SK-N-SH (cell line): Measurements from ENCODE around the gene TBCD. TPM values are rescaled to one million over a fixed set of nuclear protein-coding genes. Genes with fewer than 3 reads are reported as not detected.

Source experiments
- CTCF ChIA-PET: fragments of 300-600, 350-600 bp; formaldehyde crosslinking; extraction: SDS; loops from one replicate; lab custom pipeline; 2021; lab: Yijun Ruan, JAX
- POLR2A ChIA-PET: fragments of 350-600 bp; sonication (Branson Sonifier 250); formaldehyde crosslinking; extraction: SDS; loops from one replicate; lab custom pipeline; 2020; ENCODE audit warnings: antibody characterized with exemption, inconsistent platforms; lab: Yijun Ruan, JAX
- DNase-seq: peaks from one replicate; pipeline ENCODE4 v3.0.0; 2012
- H2AFZ ChIP-seq: fragments of 200-600 bp; sonication (generic); 2 replicates; pipeline ENCODE4 v1.8.1; 2016; ENCODE audit warnings: antibody characterized with exemption, mild to moderate bottlenecking, low read depth
- H3F3A ChIP-seq: fragments of 200-600 bp; sonication (generic); replicated peaks from 2 replicates; pipeline ENCODE3; 2016; ENCODE audit warnings: antibody characterized with exemption, mild to moderate bottlenecking; ENCODE audit not compliant: insufficient read depth
- H3K27ac ChIP-seq, 2 experiments: fragments of 200-500 bp in 1 of 2; fragments of 200-600 bp in 1 of 2; sonication (Bioruptor generic) in 1 of 2; sonication (generic), shearing (Covaris generic) in 1 of 2; 2 replicates each; pipeline versions ENCODE4 v1.5.1 to v1.6.1; 2014 to 2016; ENCODE audit warnings: low read depth in 2 of 2, inconsistent platforms in 1 of 2, low read length in 1 of 2, mild to moderate bottlenecking in 1 of 2, mixed read lengths in 1 of 2
- H3K27me3 ChIP-seq: fragments of 200-600 bp; sonication (generic), shearing (Covaris generic); 2 replicates; pipeline ENCODE4 v1.6.1; 2016; ENCODE audit warnings: mixed run types; ENCODE audit not compliant: insufficient read depth
- H3K36me3 ChIP-seq, 2 experiments: fragments of 200-500 bp in 1 of 2; fragments of 200-600 bp in 1 of 2; sonication (Bioruptor generic) in 1 of 2; sonication (generic) in 1 of 2; replicated peaks in 1 of 2; 2 replicates each; pipeline versions ENCODE3 to v1.5.1; 2014 to 2016; ENCODE audit warnings: low read length in 1 of 2, mild to moderate bottlenecking in 1 of 2; ENCODE audit not compliant: insufficient read depth in 2 of 2, control insufficient read depth in 1 of 2
- H3K4me1 ChIP-seq, 2 experiments: fragments of 200-500 bp in 1 of 2; fragments of 200-600 bp in 1 of 2; sonication (Bioruptor generic) in 1 of 2; sonication (generic), shearing (Covaris generic) in 1 of 2; 2 replicates each; pipeline versions ENCODE4 v1.5.1 to v1.6.1; 2014 to 2016; ENCODE audit warnings: low read depth in 1 of 2, low read length in 1 of 2, mixed run types in 1 of 2; ENCODE audit not compliant: insufficient read depth in 2 of 2, control insufficient read depth in 1 of 2
- H3K4me2 ChIP-seq: fragments of 200-600 bp; sonication (generic), shearing (Covaris generic); 2 replicates; pipeline ENCODE4 v1.6.1; 2017; ENCODE audit warnings: mixed run types
- H3K4me3 ChIP-seq, 2 experiments: fragments of 200-500 bp in 1 of 2; fragments of 200-600 bp in 1 of 2; sonication (Bioruptor generic) in 1 of 2; sonication (generic), shearing (Covaris generic) in 1 of 2; 2 replicates each; pipeline versions ENCODE4 v1.5.1 to v1.8.1; 2014 to 2016; ENCODE audit warnings: low read depth in 2 of 2, inconsistent platforms in 1 of 2, low read length in 1 of 2, mild to moderate bottlenecking in 1 of 2, mixed read lengths in 1 of 2, moderate library complexity in 1 of 2
- H3K79me2 ChIP-seq: fragments of 200-600 bp; sonication (generic); 2 replicates; pipeline ENCODE4 v1.8.1; 2017; ENCODE audit warnings: mild to moderate bottlenecking; ENCODE audit not compliant: insufficient read depth
- H3K9ac ChIP-seq: fragments of 200-600 bp; sonication (generic); 2 replicates; pipeline ENCODE4 v1.6.1; 2017; ENCODE audit warnings: mixed run types
- H3K9me2 ChIP-seq: fragments of 200-600 bp; sonication (generic); 2 replicates; pipeline ENCODE4 v1.6.1; 2017; ENCODE audit warnings: mixed run types
- H3K9me3 ChIP-seq: fragments of 200-600 bp; sonication (generic); 2 replicates; pipeline ENCODE4 v1.6.1; 2017; ENCODE audit warnings: mixed run types, mild to moderate bottlenecking, moderate library complexity
- H4K20me1 ChIP-seq: fragments of 200-600 bp; sonication (generic); 2 replicates; pipeline ENCODE4 v1.6.1; 2017; ENCODE audit warnings: mild to moderate bottlenecking, mixed run types; ENCODE audit not compliant: insufficient read depth
- CTCF ChIP-seq: fragments of 200-600 bp; sonication (generic); IDR thresholded peaks from 2 replicates; pipeline ENCODE4 v1.6.1; 2017; ENCODE audit warnings: antibody characterized with exemption, mild to moderate bottlenecking, moderate library complexity
- EZH2phosphoT487 ChIP-seq: fragments of 200-600 bp; sonication (generic); IDR thresholded peaks from 2 replicates; pipeline ENCODE4 v1.6.1; 2017; ENCODE audit warnings: low read depth, mixed run types, mild to moderate bottlenecking, antibody characterized with exemption, moderate library complexity, borderline replicate concordance
- FOXJ3 ChIP-seq: sonication (generic); formaldehyde crosslinking; IDR thresholded peaks from 2 replicates; pipeline ENCODE4 v1.5.1; 2020; ENCODE audit warnings: mild to moderate bottlenecking, missing genetic modification reagents
- FOXM1 ChIP-seq: IDR thresholded peaks from 2 replicates; pipeline ENCODE4 v1.4.0; 2012; ENCODE audit warnings: low read depth, mild to moderate bottlenecking
- GABPA ChIP-seq: IDR thresholded peaks from 2 replicates; pipeline ENCODE4 v1.4.0; 2012; ENCODE audit warnings: low read depth, mild to moderate bottlenecking
- GATA2 ChIP-seq: sonication (generic); formaldehyde crosslinking; IDR thresholded peaks from 2 replicates; pipeline ENCODE4 v1.5.0; 2020; ENCODE audit warnings: mild to moderate bottlenecking, missing genetic modification reagents
- IRF3 ChIP-seq: fragments of 150-350 bp; IDR thresholded peaks from 2 replicates; pipeline ENCODE4 v1.6.1; 2016; ENCODE audit warnings: mild to moderate bottlenecking, low read depth, low read length
- JUND ChIP-seq: IDR thresholded peaks from 2 replicates; pipeline ENCODE4 v1.4.0; 2012
- PBX3 ChIP-seq: IDR thresholded peaks from 2 replicates; pipeline ENCODE4; 2012
- RAD21 ChIP-seq: IDR thresholded peaks from 2 replicates; pipeline ENCODE4 v1.6.1; 2012; ENCODE audit warnings: mild to moderate bottlenecking, low read length
- RCOR1 ChIP-seq: fragments of 150-350 bp; IDR thresholded peaks from 2 replicates; pipeline ENCODE4 v1.6.1; 2017; ENCODE audit warnings: antibody characterized with exemption, low read length
- REST ChIP-seq: IDR thresholded peaks from 2 replicates; pipeline ENCODE4 v1.6.1; 2012; ENCODE audit warnings: mild to moderate bottlenecking, low read depth, low read length, moderate library complexity
- RXRA ChIP-seq: IDR thresholded peaks from 2 replicates; pipeline ENCODE4 v1.4.0; 2012; ENCODE audit warnings: low read depth, mild to moderate bottlenecking, borderline replicate concordance
- SIN3A ChIP-seq: IDR thresholded peaks from 2 replicates; pipeline ENCODE4 v1.6.1; 2012; ENCODE audit warnings: low read depth, mild to moderate bottlenecking, low read length, moderate library complexity, borderline replicate concordance
- TCF12 ChIP-seq: IDR thresholded peaks from 2 replicates; pipeline ENCODE4 v1.4.0; 2012
- TEAD4 ChIP-seq: IDR thresholded peaks from 2 replicates; pipeline ENCODE4 v1.4.0; 2012; ENCODE audit warnings: mild to moderate bottlenecking, borderline replicate concordance; ENCODE audit not compliant: insufficient read depth
- USF1 ChIP-seq: IDR thresholded peaks from 2 replicates; pipeline ENCODE4 v1.4.0; 2012; ENCODE audit warnings: low read depth, borderline replicate concordance
- USF2 ChIP-seq: fragments of 150-350 bp; IDR thresholded peaks from 2 replicates; pipeline ENCODE4 v1.6.1; 2017; ENCODE audit warnings: antibody characterized with exemption, low read length, low read depth, borderline replicate concordance
- YY1 ChIP-seq: IDR thresholded peaks from 2 replicates; pipeline ENCODE4 v1.4.0; 2012; ENCODE audit warnings: low read depth, mild to moderate bottlenecking
- ZBTB33 ChIP-seq: IDR thresholded peaks from 2 replicates; pipeline ENCODE4 v1.4.0; 2012; ENCODE audit warnings: low read depth, borderline replicate concordance
- WGBS: methylation state at CpG from one replicate; pipeline ENCODE4 v1.1.6; 2017; ENCODE audit warnings: low lambda C conversion rate; 5-methylcytosine and 5-hydroxymethylcytosine counted together
- polyA plus RNA-seq, 3 experiments: library from polyadenylated mRNA; depleted of rRNA; stranded (reverse); fragments of >200 nt; gene quantifications; 2 replicates each; pipeline ENCODE4 v1.2.3, GENCODE V29; 2012

TBCD gene
- polyA plus RNA-seq, 1 of the 3 experiments (the other 2 are of a cell fraction): 107 TPM

- 95% methylated on average over 15 of the region's 18 CpGs for WGBS
- Histone ChIP-seq H3K79me2 (no peaks in the 10 kb centered on the region), H4K20me1 (no peaks in the 10 kb centered on the region), H3K4me3 (no peak overlapping the region), H3K27me3 (no peaks in the 10 kb centered on the region), H3K4me2 (no peak overlapping the region), H3K9me3 (no peaks in the 10 kb centered on the region), H3K4me1 (peaks cover 0 to 6% of the 10 kb centered on the region in 2 experiments; a peak in 1 of 4 replicates), H3F3A (no peaks in the 10 kb centered on the region), H3K36me3 (peaks cover 27 to 57% of the 10 kb centered on the region in 2 experiments), H3K9me2 (no peaks in the 10 kb centered on the region), H2AFZ (no peak overlapping the region), H3K9ac (no peak overlapping the region), H3K27ac (no peak overlapping the region)
- ChIA-PET POLR2A (no interaction called here), CTCF (interaction anchor here (2.8 to 5.1 kb wide), 2 partner anchors 12 to 145 kb away, joined by 8 to 30 read pairs; no protein-coding TSS in a partner anchor)
- TF ChIP-seq JUND: no peak
- no peak for TF ChIP-seq FOXM1
- no peak for TF ChIP-seq TEAD4
- TF ChIP-seq RXRA: no peak
- no peak for TF ChIP-seq YY1
- TF ChIP-seq RCOR1: no peak
- TF ChIP-seq CTCF: no peak
- TF ChIP-seq TCF12: no peak
- no peak for TF ChIP-seq REST
- TF ChIP-seq GATA2: no peak
- TF ChIP-seq RAD21: no peak
- no peak for TF ChIP-seq FOXJ3 (CRISPR knock-in tag)
- TF ChIP-seq PBX3: no peak
- TF ChIP-seq ZBTB33: no peak
- TF ChIP-seq IRF3: no peak
- TF ChIP-seq USF2: no peak
- no peak for TF ChIP-seq USF1
- TF ChIP-seq GABPA: no peak
- no peak for TF ChIP-seq SIN3A
- no peak for TF ChIP-seq EZH2phosphoT487
- no peak for DNase-seq
Observed at GRCh38 chr17:82926716-82927115, 174.9 kb downstream of the TBCD start.
